BLaER1 treated with 17β-estradiol and CSF1 and Interleukin-3, amounts not matched to agents 10 nM and 100 nM (cell line): ENCODE measurements around the gene NXPE2.

Source experiments
- H3K27ac ChIP-seq, 11 experiments: shearing (Covaris generic); formaldehyde crosslinking; 2 replicates each; pipeline ENCODE4 v1.8.1; 2022
- H3K27me3 ChIP-seq, 11 experiments: shearing (Covaris generic); formaldehyde crosslinking; 2 replicates each; pipeline ENCODE4 v1.8.1; 2022
- H3K36me3 ChIP-seq, 11 experiments: shearing (Covaris generic); formaldehyde crosslinking; 2 replicates each; pipeline ENCODE4 v1.8.1; 2022
- H3K4me1 ChIP-seq, 10 experiments: shearing (Covaris generic); formaldehyde crosslinking; 2 replicates each; pipeline ENCODE4 v1.8.1; 2022
- H3K4me2 ChIP-seq, 11 experiments: shearing (Covaris generic); formaldehyde crosslinking; 2 replicates each; pipeline ENCODE4 v1.8.1; 2022
- H3K4me3 ChIP-seq, 10 experiments: shearing (Covaris generic); formaldehyde crosslinking; 2 replicates each; pipeline ENCODE4 v1.8.1; 2022
- H3K9ac ChIP-seq, 11 experiments: shearing (Covaris generic); formaldehyde crosslinking; 2 replicates each; pipeline ENCODE4 v1.8.1; 2022
- H3K9me3 ChIP-seq, 11 experiments: shearing (Covaris generic); formaldehyde crosslinking; replicated peaks in 1 of 11; 2 replicates each; pipeline ENCODE4 v1.8.1; 2022
- H4K20me1 ChIP-seq, 11 experiments: shearing (Covaris generic); formaldehyde crosslinking; 2 replicates each; pipeline ENCODE4 v1.8.1; 2022
- Cebpa-rat ChIP-seq, 11 experiments: shearing (Covaris generic); IDR thresholded peaks; 2 replicates each; pipeline ENCODE4 v1.8.1; 2022

NXPE2 gene

GRCh38 chr11:114673661-114674060 is 4.7 kb upstream of the NXPE2 start:
- H3K4me3 ChIP-seq = no peak overlapping the region
- no peaks in the 10 kb centered on the region for H3K27me3 ChIP-seq
- no peak overlapping the region for H3K4me2 ChIP-seq
- H3K9me3 ChIP-seq = peaks cover 8 to 22% (median 18%) of the 10 kb centered on the region in 11 experiments; a peak in 17 of 22 replicates
- no peak overlapping the region for H3K9ac ChIP-seq
- no peaks in the 10 kb centered on the region for H3K36me3 ChIP-seq
- TF ChIP-seq Cebpa-rat (IDR thresholded peaks at IDR 0.05) = no peak
- no peaks in the 10 kb centered on the region for H3K4me1 ChIP-seq
- H3K27ac ChIP-seq = no peak overlapping the region
- no peaks in the 10 kb centered on the region for H4K20me1 ChIP-seq

DNA sequence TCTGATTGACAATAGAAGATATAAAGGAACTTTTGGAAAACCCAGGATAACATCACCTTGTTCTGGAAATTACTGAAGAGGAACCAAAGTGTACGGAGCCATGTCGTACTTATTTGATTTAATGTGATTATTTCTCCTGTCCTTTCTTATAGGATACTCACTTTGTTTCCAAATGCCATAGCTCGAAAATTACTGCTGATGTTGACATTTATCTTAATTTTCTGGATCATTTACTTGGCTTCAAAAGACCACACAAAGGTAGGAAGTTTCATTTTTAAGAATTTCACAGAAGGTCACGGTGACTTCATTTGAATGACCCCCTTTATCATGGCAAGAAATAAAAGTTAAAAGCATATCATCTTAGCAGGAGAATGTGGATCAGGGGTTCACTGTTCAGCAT is 1.2 kb downstream of the NXPE2 start:
- no peak overlapping the region for H3K4me3 ChIP-seq
- no peak overlapping the region for H3K4me2 ChIP-seq
- H3K4me1 ChIP-seq = no peaks in the 10 kb centered on the region
- no peaks in the 10 kb centered on the region for H3K36me3 ChIP-seq
- no peaks in the 10 kb centered on the region for H4K20me1 ChIP-seq
- no peaks in the 10 kb centered on the region for H3K27me3 ChIP-seq
- TF ChIP-seq Cebpa-rat (IDR thresholded peaks at IDR 0.05) = no peak
- H3K9me3 ChIP-seq = peaks cover 20 to 37% (median 28%) of the 10 kb centered on the region in 11 experiments
- H3K9ac ChIP-seq = no peak overlapping the region
- no peak overlapping the region for H3K27ac ChIP-seq

- no peaks in the 10 kb centered on the region for H3K27me3 ChIP-seq
- no peaks in the 10 kb centered on the region for H4K20me1 ChIP-seq
- H3K4me2 ChIP-seq = no peak overlapping the region
- H3K36me3 ChIP-seq = no peaks in the 10 kb centered on the region
- TF ChIP-seq Cebpa-rat (IDR thresholded peaks at IDR 0.05) = no peak
- no peak overlapping the region for H3K4me3 ChIP-seq
- H3K9me3 ChIP-seq = peaks cover 20 to 43% (median 34%) of the 10 kb centered on the region in 11 experiments
- no peak overlapping the region for H3K27ac ChIP-seq
- no peak overlapping the region for H3K9ac ChIP-seq
- H3K4me1 ChIP-seq = no peaks in the 10 kb centered on the region
Observed at GRCh38 chr11:114683007-114683406, 4.7 kb downstream of the NXPE2 start.

DNA sequence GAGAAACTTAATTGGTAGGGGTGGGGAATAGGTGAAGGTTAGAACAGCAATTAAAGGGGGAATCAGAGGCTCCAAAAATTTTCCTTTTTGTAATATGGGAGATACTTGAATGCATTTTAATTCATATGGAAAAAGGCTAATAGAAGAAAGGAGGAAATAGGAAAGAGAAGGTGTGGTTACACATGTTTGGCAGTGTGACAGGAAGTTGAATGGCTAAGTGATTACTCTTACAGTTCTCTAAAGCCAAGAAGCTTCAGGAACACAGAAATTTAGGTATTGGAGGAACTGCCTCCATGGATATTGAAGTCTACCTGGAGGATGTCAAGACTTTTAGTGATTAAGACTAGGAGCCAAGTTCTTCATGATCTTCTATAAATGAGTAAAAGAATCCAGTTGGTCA is 6.3 kb downstream of the NXPE2 start:
- Histone ChIP-seq H3K9me3 (peaks cover 20 to 43% (median 34%) of the 10 kb centered on the region in 11 experiments), H4K20me1 (no peaks in the 10 kb centered on the region), H3K4me1 (no peaks in the 10 kb centered on the region), H3K9ac (no peak overlapping the region), H3K4me2 (no peak overlapping the region), H3K27ac (no peak overlapping the region), H3K4me3 (no peak overlapping the region), H3K27me3 (no peaks in the 10 kb centered on the region), H3K36me3 (no peaks in the 10 kb centered on the region)
- TF ChIP-seq Cebpa-rat (IDR thresholded peaks at IDR 0.05) = no peak

- no peak overlapping the region for H3K4me2 ChIP-seq
- H3K9me3 ChIP-seq = peaks cover 20 to 43% (median 34%) of the 10 kb centered on the region in 11 experiments
- H3K27ac ChIP-seq = no peak overlapping the region
- no peaks in the 10 kb centered on the region for H3K36me3 ChIP-seq
- no peaks in the 10 kb centered on the region for H4K20me1 ChIP-seq
- H3K9ac ChIP-seq = no peak overlapping the region
- H3K27me3 ChIP-seq = no peaks in the 10 kb centered on the region
- TF ChIP-seq Cebpa-rat (IDR thresholded peaks at IDR 0.05) = no peak
- H3K4me1 ChIP-seq = no peaks in the 10 kb centered on the region
- H3K4me3 ChIP-seq = no peak overlapping the region
Observed at GRCh38 chr11:114685097-114685496, 6.8 kb downstream of the NXPE2 start.

- no peak overlapping the region for H3K27ac ChIP-seq
- no peak overlapping the region for H3K4me2 ChIP-seq
- peaks cover 0 to 8% (median 0%) of the 10 kb centered on the region in 10 experiments; a peak in 1 of 20 replicates for H3K4me1 ChIP-seq
- no peak overlapping the region for H3K9ac ChIP-seq
- no peaks in the 10 kb centered on the region for H4K20me1 ChIP-seq
- H3K9me3 ChIP-seq = peaks cover under 1 to 11% (median 3%) of the 10 kb centered on the region in 11 experiments; a peak in 20 of 22 replicates
- H3K36me3 ChIP-seq = no peaks in the 10 kb centered on the region
- TF ChIP-seq Cebpa-rat (IDR thresholded peaks at IDR 0.05) = no peak
- H3K27me3 ChIP-seq = no peaks in the 10 kb centered on the region
- H3K4me3 ChIP-seq = no peak overlapping the region
Observed at GRCh38 chr11:114705280-114706024, 27.1 kb downstream of the NXPE2 start.

GRCh38 chr11:114709960-114710359 is 31.6 kb downstream of the NXPE2 start:
- Histone ChIP-seq H4K20me1 (no peaks in the 10 kb centered on the region), H3K9me3 (peaks cover 7 to 24% (median 17%) of the 10 kb centered on the region in 11 experiments; a peak in 21 of 22 replicates), H3K27ac (no peak overlapping the region), H3K36me3 (no peaks in the 10 kb centered on the region), H3K4me3 (no peak overlapping the region), H3K27me3 (no peaks in the 10 kb centered on the region), H3K4me2 (no peak overlapping the region), H3K9ac (no peak overlapping the region), H3K4me1 (peaks cover 0 to 8% (median 0%) of the 10 kb centered on the region in 10 experiments; a peak in 1 of 20 replicates)
- no peak for TF ChIP-seq Cebpa-rat (IDR thresholded peaks at IDR 0.05)

DNA sequence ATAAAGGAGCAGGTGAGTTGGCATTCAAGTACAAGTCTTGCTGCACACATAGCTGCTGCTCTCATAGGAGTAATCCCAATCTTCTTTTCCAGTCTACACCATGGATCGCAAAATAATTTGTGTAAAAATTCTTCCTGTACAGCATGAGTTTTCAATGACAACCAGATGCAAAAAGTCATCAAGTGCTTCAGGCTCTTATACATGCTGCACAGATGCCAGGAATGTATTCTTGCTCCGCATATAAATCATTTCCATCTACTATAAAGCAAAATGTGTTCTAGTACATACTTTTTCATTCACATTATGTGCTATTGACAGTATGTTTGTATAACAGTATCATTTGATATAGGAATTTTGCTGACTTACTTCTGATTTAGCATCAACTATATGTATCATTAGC is 35.4 kb downstream of the NXPE2 start:
- no peak overlapping the region for H3K4me2 ChIP-seq
- no peak overlapping the region for H3K9ac ChIP-seq
- no peak for TF ChIP-seq Cebpa-rat (IDR thresholded peaks at IDR 0.05)
- H3K9me3 ChIP-seq = peaks cover 7 to 24% (median 17%) of the 10 kb centered on the region in 11 experiments; a peak in 21 of 22 replicates
- H4K20me1 ChIP-seq = no peaks in the 10 kb centered on the region
- H3K27ac ChIP-seq = no peak overlapping the region
- no peaks in the 10 kb centered on the region for H3K27me3 ChIP-seq
- no peak overlapping the region for H3K4me3 ChIP-seq
- no peaks in the 10 kb centered on the region for H3K36me3 ChIP-seq
- 0 out of 20 replicates have a peak, but pooled peaks cover 0 to under 1% (median 0%) of the 10 kb centered on the region in 10 experiments for H3K4me1 ChIP-seq

DNA sequence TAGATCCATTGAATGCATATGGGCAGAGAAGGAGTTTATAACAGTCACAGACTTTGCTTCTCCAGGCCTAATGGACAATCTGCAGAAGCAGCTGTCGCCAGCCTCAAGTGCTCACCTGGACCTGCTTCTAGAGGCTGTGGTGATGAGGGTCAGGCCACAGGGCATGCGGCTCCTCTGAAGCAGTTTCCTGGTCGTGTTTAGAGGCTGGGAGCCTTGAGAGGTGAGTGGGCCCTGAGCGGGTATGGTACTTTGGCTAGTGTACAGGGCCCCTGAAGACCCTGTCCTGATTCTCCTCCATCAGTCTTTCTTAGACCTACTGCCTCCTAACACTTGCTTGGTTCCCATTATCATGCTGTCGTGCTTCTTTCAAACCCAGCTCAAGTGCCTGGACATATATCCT is 41.2 kb downstream of the NXPE2 start:
- Histone ChIP-seq H3K4me1 (peaks cover 0 to 4% (median under 1%) of the 10 kb centered on the region in 10 experiments; a peak in 6 of 20 replicates), H4K20me1 (no peaks in the 10 kb centered on the region), H3K36me3 (no peaks in the 10 kb centered on the region), H3K27me3 (no peaks in the 10 kb centered on the region), H3K9ac (no peak overlapping the region), H3K4me3 (no peak overlapping the region), H3K27ac (no peak overlapping the region), H3K9me3 (peaks cover 0 to 11% (median 0%) of the 10 kb centered on the region in 11 experiments; a peak in 2 of 22 replicates), H3K4me2 (no peak overlapping the region)
- no peak for TF ChIP-seq Cebpa-rat (IDR thresholded peaks at IDR 0.05)
